NCI-H2171 treated with DMSO at 0.1 percent for 48 hours (cell line): ENCODE data around the gene MCHR1.
"Not testable (repeated sequence)": the region's sequence is repeated elsewhere in the genome, so short reads cannot be mapped to it uniquely, and the experiment has no call there.

Experiments
- DNase-seq: peaks from one replicate; lab custom pipeline; 2025; lab: John Stamatoyannopoulos, UW

Gene MCHR1

DNA sequence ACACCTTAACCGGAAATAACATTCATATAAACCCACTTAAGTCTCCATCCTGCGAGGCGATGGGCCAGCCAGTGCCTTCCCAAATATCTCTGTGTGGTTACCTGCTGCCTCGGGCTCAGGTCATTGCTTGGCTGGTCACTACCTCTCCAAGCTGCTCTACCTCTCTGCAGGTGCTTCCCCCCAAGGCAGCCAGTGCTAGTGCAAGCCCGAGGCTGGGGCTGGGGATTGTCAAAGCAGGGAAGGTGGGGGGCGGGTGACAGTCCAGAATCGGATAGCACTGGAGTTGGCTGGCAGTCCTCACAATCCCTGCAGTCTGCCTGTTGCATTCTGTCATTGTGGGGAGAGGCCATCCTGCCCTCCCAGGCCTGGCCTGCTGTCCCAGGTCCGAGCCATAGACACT is 11.1 kb downstream of the MCHR1 start:
- DNase-seq: no peak

DNA sequence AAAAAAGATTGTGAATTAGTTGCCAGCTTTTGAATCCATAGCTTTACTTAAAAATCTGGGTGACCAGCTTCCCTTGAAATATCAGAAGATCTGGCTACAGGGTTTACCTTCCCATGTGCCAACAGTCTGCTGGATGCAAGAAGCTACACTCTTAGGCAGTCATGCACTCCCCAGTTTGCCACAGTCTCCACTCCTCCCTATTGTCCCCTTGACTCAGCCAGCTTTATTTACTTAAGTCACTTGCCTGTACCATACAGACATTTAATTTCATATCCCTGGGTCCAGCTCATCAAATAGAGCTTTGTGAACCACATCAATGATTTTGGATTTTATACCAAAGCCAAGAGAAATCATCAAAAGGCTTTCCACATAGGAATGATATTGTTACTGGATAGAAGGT is 12.2 kb downstream of the MCHR1 start:
- DNase-seq: no peak

DNA sequence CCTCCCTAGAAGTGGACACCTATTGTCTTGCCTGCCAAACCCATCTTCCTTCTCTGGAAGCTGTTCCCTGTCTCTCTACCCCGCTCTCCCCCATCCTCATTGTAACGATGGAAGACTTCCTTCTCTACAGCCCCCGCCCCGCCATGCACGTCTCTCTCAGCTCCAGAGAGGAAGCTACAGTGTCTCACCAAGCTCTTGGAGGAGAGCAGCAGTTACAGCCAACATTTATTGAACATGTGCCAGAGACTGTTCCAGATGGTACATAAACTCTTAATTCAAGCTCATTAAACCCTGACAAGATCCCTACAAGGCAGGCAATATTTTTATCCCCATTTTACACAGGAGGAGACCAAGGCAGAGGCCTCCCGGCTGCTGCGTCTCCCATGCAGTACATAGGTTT is 15.1 kb downstream of the MCHR1 start:
- DNase-seq: peak; percentile 93

DNA sequence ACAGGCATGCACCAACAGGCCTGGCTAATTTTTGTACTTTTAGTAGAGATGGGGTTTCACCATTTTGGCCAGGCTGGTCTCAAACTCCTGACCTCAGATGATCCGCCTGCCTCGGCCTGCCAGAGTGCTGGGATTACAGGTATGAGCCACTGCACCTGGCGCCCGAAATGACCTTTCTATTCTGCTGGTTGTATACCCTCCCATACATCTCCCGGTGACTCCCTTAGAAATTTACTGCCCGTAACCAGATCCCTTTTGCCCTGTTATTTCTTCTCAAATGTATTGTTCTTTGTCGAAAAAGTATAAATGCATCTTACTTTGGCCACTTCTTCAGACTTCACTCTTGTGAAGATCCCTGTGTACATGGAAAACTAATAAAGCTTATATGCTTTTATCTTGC is 22.0 kb downstream of the MCHR1 start:
- no peak for DNase-seq

DNA sequence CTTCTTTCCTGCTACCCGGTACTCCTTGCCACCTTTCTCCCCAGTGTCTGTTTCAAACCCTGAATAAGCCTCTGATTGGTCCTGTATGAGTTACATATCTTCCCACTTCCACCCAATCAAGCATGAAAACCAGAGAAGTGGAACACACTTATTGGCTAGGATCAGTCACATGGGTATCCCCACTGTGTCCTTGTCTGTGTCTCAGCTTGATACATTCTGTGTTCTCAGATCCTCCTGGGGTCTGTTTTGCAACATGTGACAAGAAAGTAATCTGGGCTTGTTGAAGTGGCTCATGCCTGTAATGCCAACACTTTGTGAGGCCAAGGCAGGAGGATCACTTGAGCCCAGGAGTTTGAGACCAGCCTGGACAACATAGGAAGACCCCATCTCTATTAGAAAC is 23.9 kb downstream of the MCHR1 start:
- DNase-seq: peak; percentile 96

DNA sequence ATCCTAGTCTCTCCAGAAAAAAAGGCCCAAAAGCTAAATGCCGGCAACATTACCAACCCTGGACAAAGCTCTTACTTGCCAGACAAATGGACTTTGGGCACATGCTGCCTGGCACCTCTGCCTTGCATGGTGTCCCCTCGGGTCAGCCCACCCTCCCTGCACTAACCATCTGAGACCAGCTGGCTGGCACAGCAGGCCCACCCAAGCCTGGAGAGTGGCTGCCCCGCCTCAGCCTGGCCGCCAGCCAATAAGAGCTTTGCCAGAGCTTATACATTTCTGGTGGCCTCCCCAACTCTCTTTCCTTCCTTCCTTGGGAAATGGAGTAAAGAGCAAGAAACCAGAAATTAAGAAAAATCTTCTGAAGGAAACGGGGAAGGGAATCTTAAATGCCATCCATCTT is 24.5 kb downstream of the MCHR1 start:
- DNase-seq: peak; percentile 74

DNA sequence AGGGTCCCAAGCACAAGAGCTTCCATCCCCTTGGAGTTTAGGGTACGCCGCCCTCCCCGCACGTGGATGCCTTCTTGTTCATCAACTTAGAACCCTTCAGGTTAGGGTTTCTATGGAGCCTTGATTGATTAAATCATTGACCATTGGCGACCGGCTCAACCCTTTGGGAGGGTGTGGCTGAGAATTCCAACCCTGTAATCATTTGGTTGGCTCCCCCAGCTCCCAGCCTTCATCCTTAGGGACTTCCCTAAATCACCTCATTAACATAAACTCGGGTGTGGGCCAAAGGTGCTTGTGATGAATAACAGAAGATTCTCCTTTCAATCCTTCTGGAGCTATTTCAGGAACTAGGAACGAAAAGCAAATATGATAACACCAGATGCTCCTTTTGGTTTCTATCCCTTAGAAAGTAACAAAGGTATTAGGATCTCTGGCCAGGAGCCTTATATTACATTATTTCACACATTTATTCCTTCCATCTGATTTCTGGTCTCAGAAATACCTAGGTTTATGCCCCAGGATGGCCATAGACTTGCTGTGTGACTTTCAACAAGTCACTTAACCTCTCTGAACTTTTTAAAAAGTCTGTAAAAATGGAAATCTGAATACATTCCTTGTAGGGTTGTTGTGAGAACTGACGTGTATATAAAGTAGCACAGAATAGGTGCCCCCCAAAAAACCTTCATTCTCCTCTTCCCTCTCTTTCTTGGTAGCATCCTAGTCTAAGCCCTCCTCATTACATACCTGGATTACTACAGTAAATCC is 26.8 kb downstream of the MCHR1 start:
- no peak for DNase-seq

DNA sequence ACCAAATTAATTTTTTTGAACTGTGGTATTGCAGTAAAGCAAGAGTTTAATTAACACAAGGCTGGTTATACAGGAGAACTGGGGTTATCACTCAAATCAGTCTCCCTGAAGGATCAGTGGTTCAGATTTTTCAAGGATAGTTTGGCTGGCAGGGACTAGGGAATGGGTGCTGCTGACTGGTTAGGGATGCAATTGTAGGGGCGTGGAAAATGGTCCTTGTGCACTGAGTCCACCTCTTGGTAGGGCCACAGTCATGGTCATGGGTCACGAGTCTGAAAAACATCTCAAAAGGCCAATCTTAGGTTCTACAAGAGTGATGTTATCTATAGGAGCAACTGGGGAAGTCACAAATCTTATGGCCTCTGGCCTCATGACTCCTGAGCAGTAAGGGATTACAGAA is 27.9 kb downstream of the MCHR1 start:
- DNase-seq: no peak

DNA sequence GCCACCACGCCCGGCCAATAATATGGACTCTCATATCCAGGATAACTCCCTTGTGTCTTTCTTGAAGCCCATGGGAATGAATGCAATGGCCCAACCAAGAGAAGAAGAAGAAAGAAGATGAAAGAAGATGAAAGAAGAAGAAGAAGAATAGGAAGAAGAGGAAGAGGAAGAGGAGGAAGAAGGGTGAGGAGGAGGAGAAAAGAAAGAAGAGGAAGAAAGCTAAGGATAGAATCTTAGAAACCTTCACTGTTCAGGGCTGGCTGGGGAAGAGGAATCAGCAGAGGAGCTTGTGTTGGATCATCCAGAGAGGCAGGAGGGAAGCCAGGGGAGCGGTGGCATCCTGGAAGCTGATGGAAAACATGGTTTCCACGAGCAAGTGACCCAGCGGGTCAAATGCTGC is 28.9 kb downstream of the MCHR1 start:
- no peak for DNase-seq

DNA sequence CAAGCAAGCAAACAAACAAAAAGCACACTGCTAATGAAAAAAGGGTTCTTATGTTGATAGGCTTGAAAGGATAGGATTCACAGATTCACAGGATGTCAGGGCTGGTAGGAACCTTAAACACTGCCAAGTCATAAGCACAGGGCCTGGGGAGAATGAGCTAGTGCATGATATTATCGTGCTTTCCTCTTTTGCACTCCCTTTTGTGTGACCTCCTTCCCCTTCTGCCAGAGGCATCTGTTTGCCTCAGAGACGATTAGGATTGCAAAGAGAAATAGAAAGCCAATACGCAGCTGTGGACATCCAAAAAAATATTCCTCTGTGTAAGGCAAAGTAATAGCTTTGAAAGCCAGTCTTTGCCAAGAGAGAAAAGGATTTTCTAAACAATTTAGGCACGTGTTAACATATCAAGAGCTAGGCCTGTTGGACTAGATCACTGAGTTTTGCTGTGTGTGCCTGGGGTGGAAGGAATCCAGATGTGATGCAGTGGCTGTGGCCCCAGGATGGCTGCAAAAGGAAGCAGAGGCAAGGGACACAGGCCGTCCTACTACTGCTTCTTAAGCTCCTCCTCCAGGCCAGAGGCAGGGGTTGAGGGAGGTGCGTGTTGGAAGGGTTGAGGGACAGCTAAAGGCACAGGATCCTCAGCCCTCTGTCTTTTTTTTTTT is 30.6 kb downstream of the MCHR1 start:
- DNase-seq: peak; percentile 76

DNA sequence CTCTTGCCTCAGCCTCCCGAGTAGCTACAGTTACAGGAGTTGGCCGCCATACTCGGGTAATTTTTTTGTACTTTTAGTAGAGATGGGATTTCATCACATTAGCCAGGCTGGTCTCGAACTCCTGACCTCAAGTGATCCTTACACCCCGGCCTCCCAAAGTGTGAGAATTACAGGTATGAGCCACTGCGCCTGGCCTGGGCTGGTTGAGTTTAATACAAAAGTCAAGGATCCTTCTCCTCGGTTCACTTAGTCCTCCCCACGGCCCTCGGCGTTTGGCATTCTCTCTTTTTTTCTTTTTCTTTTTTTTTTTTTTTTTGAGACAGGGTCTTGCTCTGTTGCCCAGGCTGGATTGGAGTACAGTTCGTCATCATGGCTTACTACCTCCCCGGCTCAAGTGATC is 33.0 kb downstream of the MCHR1 start:
- no peak for DNase-seq

DNA sequence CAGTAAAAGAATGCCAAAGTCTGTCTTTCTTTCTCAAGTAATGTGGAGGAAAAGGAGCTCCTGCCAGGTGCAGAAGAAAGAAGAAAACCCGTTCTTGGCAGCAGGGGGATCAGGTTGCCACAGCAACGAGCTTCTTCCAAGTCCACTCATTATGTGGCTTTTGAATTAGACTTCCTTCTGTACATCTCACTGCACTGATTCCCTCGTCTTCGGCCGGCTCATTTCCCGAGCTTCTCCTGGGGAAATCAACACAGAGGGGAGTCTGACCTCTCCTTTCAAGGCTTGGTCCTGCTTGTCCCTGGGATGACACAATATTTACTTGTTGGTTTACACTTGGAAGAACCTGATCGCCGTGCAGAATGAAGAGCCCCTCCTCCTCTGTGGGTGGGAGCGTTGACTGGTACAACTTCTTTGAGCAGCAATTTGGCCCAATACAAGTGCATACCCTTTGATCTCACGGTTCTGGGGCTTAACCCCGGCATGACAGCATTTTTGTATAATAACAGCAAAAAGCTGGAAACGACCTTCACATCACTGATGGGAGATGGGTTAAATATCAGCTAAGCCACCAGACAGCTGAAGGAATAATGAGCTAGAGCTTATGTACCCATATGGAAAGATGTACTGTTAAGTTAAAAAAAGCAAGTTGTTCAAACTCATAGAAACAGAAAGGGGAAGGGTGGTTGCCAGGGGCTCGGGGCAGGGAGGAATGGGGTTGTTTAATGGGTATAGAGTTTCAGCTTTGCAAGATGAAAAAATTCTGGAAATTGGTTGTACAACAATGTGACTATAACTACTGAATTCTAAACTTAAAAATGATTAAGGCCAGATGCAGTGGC is 35.4 kb downstream of the MCHR1 start:
- peak; percentile 77 for DNase-seq

DNA sequence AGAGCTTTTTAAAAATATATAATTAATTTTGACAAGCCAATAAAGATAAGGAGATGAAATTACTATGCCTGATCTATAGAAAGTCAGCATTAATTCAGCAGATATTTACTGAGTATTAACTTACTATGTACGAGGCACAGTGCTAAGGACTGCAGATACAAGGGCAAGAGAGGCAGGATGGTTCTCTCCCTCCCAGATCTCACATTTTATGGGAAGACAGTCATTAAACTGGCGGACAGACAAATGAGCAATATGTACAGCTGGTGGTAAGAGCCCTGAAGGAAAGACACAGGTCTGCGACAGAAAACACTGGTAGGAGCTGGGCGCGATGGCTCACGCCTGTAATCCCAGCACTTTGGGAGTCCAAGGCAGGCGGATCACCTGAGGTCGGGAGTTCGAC is 36.8 kb downstream of the MCHR1 start:
- DNase-seq: peak; percentile 31

DNA sequence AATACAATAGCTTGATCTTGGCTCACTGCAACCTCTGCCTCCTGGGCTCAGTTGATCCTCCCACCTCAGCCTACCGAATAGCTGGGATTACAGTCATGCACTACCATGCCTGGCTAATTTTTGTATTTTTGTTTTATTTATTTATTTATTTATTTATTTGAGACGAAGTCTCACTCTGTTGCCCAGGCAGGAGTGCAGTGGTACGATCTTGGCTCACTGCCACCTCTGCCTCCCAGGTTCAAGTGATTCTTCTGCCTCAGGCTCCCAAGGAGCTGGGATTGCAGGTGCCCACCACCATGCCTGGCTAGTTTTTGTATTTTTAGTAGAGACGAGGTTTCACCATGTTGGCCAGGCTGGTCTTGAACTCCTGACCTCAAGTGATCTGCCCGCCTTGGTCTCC is 38.4 kb downstream of the MCHR1 start:
- not testable (repeated sequence) for DNase-seq

DNA sequence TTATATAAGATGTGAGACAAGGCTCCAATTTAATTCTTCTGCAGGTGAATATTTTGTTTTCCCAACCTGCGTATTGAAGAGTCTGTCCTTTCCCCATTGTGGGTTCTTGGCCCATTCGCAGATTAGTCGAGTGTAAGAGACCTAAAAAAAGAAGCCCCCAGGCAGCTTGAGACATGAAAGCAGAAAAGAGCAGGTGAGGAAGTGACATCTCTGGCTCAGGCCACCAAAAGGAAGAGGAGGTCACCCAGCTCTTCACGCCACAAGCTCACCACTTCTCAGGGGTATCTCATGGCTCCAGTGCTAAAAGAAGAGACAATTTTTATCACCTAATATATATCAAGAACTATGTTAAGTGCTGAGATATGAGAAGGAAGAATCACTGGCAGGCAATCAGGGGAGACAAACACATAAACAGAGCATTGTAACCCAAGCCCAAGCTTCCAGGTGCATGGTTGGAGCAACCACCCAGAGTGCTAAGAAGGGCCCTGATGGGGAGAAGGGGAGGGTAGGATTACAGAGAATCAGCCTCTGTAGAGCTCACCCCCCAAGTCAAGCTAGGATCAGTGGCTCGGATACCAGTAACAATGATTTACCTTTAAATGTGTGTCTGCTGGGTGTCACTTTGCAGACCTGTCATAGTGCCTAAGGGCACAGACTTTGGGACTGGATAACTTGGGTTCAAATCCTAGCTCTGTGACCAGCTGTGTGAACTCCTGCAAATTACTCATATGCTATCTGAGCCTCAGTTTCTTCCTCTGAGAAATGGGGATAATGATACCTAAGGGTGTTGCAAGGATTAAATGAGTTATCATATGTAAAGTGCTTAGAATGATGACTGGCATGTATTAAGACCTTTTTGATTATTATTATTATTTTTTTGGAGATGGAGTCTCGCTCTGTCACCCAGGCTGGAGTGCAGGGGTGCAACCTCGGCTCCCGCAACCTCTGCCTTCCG is 39.2 kb downstream of the MCHR1 start:
- DNase-seq: peak; percentile 55

DNA sequence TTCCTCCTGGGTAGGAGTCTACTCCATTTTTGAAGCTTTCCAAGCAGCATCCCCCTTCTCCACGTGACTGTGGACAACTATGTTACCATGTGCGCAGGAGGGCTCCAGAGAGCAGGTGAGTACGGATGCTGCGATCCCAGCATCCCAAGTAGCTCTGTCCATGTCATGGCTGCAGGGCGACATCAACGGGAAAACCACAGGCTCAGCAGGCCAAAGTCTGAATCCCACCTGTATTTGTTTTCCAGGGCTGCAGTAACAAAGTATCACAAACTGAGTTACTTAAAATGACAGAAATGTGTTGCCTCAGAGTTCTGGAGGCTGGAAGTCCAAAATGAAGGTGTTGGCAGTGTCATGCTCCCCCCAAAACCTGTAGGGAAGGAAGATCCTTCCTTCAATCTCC is 40.3 kb downstream of the MCHR1 start:
- DNase-seq: no peak

DNA sequence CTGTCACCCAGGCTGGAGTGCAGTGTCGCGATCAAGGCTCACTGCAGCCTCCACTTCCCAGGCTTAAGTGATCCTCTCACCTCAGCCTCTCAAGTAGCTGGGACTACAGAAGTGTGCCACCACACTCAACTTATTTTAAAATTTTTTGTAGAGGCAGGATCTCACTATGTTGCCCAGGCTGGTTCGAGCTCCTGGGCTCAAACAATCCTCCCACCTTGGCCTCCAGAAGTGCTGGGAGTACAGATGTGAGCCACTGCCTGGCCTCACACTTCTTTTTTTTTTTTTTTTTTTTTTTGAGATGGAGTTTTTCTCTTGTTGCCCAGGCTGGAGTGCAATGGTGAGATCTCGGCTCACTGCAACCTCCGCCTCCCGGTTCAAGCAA is 40.9 kb downstream of the MCHR1 start:
- not testable (repeated sequence) for DNase-seq

DNA sequence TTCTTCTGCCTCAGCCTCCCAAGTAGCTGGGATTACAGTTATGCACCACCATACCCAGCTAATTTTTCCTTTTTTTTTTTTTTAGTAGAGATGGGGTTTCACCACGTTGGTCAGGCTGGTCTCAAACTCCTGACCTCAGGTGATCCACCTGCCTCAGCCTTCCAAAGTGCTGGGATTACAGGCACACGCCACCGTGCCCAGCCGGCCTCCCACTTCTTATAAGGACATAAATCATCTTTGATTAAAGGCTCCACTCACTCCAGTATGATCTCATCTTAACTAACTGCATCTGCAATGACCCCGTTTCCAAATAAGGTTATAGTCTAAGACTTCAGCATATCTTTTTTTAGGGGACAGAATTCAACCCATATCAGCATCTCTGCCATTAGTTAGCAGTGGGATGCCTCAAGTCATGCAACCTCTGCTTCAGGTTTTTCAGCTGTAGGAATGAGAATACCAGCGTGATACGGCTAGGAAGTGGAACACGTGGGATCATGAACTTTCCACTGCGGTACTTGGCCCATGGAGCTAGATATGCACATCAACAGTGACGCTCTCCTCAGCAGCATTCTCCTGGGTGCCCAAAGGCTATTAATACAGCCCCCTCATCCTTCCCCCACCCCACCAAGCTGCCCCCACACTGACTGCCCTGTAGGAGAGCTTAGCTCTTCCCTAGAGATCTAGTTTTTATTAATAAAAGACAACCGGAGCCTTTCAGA is 41.4 kb downstream of the MCHR1 start:
- DNase-seq: peak; percentile 23

DNA sequence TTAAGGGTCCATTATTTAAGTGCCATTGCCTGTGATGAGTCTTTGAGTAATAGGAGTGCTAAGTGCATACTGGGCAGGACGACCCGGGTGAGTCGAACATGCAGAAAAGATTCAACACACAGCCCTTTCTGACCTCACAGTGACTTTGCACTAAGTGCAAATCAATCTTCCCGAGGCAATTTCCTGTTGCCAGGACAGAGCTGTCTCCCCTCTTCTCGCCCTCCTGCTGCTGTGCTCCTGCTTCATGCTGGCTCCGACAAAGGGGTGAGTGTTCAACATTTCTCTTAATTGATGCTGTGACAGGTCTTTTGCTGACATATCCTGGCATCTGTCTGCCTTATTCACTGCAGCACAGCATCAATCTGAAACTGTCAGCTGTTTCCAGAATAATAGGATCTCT is 42.0 kb downstream of the MCHR1 start:
- DNase-seq: peak; percentile 94

DNA sequence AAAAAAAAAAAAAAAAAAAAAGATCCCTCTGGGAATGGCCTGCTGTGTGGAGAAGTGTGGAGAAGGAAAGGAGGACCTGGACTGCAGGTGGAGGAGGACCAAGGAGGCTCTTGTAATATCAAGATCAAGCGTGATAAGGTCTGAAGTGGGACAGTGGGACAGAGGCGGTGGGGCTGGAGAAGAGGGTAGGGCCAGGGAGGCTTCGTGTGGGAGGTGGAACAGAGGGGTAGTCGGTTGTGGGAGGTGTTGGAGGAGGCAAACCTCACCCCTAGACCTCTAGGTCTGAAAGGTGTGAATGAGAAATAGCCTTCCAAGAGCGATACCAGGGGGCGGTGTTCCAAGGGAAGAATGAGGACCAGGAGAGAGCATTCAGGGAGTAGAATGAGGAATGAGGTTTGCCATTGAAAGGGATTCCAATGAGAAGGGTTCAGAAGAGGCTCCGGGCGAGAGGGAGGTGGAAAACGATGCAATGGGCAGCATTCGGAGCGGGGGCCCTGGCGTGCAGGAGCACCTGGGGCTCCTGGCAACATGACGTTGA is 44.2 kb downstream of the MCHR1 start:
- no peak for DNase-seq

DNA sequence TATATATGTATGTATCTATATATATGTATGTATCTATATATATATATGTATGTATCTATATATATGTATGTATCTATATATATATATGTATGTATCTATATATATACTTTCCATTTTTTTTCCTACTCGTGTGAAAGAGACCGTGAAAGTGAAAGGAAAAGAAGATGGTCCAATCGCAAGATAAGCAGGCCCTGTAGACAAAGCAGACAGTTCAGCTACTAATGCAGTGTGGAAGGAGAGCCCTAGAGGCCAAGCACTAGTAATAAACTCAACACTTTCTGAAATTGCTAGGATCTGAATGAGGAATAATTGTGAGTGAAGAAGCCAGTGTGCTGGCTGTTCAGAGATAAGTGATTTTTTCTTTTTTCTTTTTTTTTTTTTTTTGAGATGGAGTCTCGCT is 47.2 kb downstream of the MCHR1 start:
- peak; percentile 26 for DNase-seq
